ENCODE data around the gene RGS19. TPM values are rescaled to one million over a fixed set of nuclear protein-coding genes. Genes with fewer than 3 reads are reported as not detected.

The RGS19 gene
- total RNA-seq, 1 donor from 2014 or later, result 10.5 TPM

GRCh38 chr20:64049060-64049877 is 30.0 kb downstream of the RGS19 start, which contains the start of gene SOX18:
Gene SOX18 (minus strand): TSS chr20:64049639. CDS start chr20:64049516, 123 bp downstream.
- no peak for DNase-seq (ENCODE audit: low read depth)

DNA sequence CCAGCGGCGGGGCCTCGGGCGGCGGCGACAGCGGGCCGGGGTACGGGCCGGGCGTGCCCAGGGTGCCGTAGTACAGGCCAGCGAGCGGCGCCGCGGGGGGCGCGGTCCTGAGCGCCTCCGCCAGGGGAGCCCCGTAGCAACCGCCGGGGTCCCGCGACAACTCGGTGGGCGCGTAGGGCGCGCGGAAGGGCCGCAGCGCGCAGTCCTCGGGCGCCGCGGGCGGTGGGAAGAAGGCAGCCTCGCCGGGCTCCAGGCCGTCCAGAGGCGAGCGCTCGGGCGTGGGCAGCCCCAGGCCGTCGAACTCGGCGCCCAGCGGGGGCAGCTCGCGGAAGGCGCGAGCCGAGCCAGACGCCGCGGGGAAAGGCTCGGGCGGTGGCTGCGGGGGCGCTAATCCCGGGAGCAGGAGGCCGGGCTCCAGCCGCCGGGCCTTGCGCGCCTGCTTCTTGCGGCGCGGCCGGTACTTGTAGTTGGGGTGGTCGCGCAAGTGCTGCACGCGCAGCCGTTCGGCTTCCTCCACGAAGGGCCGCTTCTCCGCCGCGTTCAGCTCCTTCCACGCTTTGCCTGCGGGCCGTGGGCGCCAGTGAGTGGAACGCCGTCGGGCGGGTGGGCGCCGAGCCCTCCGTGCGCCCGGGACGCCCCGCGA is 30.8 kb downstream of the RGS19 start:
- DNase-seq (ENCODE audit: low read depth), result no peak

GRCh38 chr20:64047968-64048401 is 31.3 kb downstream of the RGS19 start:
- DNase-seq (ENCODE audit: low read depth), result no peak

- DNase-seq (ENCODE audit: low read depth), result no peak
Measured at GRCh38 chr20:64047046-64047389, 32.3 kb downstream of the RGS19 start.

DNA sequence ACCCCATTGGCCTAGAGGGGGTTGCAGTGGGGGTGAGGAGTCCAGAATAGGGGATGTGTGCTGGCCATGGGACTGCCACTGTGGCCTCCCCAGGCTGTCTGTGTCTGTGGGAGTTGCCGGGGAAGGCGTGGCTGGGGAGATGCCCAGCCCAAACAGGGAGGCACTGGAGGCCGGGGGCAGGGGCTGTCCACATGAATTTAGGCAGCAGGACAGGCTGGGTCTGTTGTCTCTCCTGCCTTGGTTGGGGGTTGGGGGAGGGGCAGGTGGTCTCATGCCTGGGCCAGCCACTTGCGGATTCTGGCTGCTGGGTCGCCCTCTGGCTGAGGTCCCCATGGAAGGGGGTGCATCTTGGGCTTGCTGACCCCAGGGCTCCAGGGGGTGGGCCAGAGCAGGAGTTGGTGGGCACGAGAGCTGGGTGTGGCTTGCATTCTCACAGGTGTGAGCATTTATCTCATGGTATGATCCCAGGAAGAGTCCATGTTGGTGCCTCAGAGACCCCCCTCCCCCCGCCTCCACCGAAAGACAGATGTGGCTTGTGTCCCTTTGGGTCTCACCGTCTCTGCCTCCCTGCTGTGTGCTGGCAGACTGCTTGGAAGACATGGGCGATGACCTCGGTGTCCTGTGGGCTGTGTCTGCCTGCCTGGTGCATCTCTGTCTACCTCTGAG is 33.8 kb downstream of the RGS19 start:
- no peak for DNase-seq (ENCODE audit: low read depth)

- DNase-seq (ENCODE audit: low read depth), result peak; percentile 49
Measured at GRCh38 chr20:64044484-64045247, 34.7 kb downstream of the RGS19 start.

DNA sequence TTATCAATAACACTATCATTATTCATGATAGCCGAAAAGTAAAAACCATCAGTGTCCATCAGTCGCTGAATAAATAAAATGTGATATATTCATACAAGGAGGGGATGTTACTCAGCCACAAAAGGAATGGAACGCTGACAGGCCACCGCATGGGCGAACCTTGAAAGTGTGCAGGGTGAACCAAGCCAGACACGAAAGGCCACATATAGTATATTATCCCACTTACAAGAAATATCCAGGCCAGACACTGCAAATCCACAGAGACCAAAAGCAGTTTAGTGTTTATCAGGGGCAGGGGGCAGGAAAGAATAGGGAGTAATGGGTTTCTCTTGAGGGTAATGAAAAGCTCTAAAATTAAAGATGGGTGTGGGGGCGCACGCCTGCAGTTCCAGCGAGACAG is 35.5 kb downstream of the RGS19 start:
- no peak for DNase-seq (ENCODE audit: low read depth)

- no peak for DNase-seq (ENCODE audit: low read depth)
Measured at GRCh38 chr20:64042054-64042781, 37.1 kb downstream of the RGS19 start.

- no peak for DNase-seq (ENCODE audit: low read depth)
Measured at GRCh38 chr20:64041781-64042053, 37.6 kb downstream of the RGS19 start.

DNA sequence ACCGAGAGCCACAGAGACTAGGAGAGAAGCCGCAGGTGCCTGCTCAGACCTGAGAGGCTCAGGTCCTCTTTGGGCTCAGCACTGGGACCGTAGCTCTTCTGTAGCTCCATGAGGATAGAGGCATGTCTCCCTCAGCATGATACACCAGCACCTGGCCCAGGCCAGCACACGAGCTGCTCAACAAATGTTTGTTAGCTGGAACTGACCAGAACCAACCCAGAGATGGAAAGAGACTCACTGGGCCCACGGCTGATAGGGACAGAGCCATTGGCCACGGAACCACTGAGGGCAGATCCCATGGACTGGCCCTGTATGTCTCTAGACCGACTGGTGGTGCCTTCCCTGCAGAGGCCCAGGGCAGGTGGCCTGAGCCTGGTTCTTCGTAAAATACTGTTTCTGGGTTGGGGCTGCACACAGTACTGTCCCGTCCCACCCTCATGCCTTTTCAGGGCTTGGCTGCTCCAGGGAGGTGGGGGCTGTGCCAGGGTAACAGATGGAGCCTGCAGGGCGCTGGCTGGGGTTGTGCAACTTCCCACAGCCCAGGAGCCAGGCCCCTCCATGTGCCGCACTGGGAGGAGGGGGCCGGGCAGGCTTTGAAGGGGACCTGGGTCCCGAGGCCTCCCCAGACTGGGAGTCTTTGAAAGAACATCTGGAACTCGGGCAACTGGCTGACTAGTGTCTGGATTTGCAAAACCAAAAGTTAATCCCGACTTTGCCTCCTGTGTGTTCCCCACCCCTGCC is 38.1 kb downstream of the RGS19 start:
- DNase-seq (ENCODE audit: low read depth), result no peak

GRCh38 chr20:64040231-64041039 is 38.9 kb downstream of the RGS19 start:
- DNase-seq (ENCODE audit: low read depth), result no peak

- DNase-seq (ENCODE audit: low read depth), result no peak
Measured at GRCh38 chr20:64039293-64040160, 39.8 kb downstream of the RGS19 start.

GRCh38 chr20:64038565-64039292 is 40.6 kb downstream of the RGS19 start:
- DNase-seq (ENCODE audit: low read depth), result peak; percentile 23

- no peak for DNase-seq (ENCODE audit: low read depth)
Measured at GRCh38 chr20:64038224-64038564, 41.1 kb downstream of the RGS19 start.

GRCh38 chr20:64037498-64038213 is 41.7 kb downstream of the RGS19 start:
- DNase-seq (ENCODE audit: low read depth), result no peak

GRCh38 chr20:64037199-64037497 is 42.2 kb downstream of the RGS19 start:
- DNase-seq (ENCODE audit: low read depth), result no peak

DNA sequence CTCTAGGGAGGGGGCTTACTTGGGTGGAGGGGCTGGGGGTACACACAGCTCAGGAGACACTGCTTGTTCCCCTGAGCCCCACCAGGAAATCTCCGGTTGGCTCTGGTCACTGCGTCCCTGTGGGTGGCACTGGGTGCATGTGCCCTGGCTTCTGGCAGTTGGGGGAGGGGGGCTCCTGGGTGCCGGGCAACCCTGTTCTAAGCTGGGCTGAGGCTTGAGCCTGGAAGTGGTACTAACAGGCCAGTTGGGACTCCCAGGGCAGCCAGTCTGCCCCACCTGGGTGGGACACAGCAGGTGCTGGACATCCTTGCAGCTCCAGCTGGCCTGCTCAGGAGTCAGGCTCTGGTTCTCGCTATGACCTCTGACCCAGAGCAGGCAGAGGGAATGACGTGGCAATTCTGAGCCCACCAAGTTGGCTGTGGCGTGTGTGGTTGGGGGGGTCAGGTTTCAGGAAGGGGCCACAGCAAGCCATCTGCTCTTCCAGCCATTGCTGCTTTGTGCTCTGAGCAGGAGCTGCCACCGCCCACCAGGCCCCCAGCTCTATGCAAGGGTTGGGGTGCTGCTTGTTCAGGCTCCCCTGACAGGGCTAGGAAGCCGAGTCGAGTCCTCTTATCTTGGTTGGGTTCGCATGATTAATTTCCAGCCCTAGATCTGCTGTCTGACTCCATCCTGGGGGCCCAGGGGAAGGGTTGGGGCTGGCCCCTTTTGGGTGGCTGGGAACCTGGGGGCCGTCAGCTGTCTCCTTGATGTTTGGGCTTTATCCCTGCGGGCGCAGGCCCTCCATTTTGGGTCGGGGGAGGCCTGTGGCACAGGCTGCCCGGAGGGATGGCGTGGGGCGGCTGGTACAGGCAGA is 42.7 kb downstream of the RGS19 start:
- DNase-seq (ENCODE audit: low read depth), result no peak
